GM19468 (cell line): ENCODE results near the gene EPHA2.

Source experiments
- ATAC-seq: cut with Tn5 transposase; IDR thresholded peaks from one replicate; pipeline ENCODE4 v1.9.1; 2021; ENCODE audit warnings: mild to moderate bottlenecking, moderate library complexity, moderate number of reproducible peaks; ENCODE audit not compliant: unreplicated experiment; ENCODE audit errors: extremely low read depth

Gene EPHA2

DNA sequence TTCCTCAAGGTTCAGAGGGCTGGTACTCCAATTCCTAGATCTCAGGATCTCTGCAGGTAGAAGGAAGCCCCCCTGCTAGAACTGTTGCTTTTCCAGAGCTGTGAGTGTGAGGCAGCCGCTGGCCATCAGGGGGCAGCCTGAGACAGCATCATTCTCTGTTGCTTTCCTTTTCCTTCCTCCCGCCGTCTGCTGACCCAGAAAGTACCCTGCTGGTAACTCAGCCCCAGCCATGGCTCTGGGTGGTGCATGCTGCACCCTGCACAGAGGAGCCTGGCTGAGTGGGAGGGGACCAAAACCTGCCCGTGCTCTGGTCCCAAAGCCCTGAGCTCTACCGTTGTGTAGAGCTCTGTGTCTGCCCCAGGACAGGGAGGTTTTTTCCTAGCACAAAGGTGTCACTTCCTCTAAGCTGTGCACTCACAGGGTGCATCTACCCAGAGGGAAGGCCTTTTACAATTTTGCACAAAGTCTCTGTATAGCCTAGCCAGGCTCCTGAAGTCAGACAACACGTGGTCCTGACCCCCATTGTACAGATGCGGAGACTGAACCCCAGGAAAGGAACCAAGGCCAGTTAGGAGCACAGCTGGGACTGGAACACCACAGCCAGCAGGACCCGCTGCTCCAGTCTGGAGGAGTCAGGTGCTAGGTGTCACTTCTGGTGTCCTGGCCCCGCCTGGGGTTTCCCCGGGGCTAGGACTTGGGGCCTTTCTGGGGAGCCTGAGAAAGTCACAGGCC lies 76.8 kb downstream of the EPHA2 start:
- ATAC-seq: no peak

- no peak for ATAC-seq
Measured at GRCh38 chr1:16077406-16078245, 78.2 kb downstream of the EPHA2 start.

GRCh38 chr1:16076865-16077238 lies 79.0 kb downstream of the EPHA2 start:
- ATAC-seq: no peak

- ATAC-seq: no peak
Measured at GRCh38 chr1:16076031-16076864, 79.6 kb downstream of the EPHA2 start.

- ATAC-seq: no peak
Measured at GRCh38 chr1:16075337-16076030, 80.4 kb downstream of the EPHA2 start.
